Right lobe of liver (tissue), 6 donors: Measurements from ENCODE around the gene PRR35. TPM values are rescaled to one million over a fixed set of nuclear protein-coding genes. Genes with fewer than 3 reads are reported as not detected.

ENCODE experiments used
- ATAC-seq, 4 donors: fragments of 200-7000 bp; cut with Tn5 transposase; one replicate each; pipeline ENCODE4 v1.9.1; 2020; ENCODE audit warnings: mild to moderate bottlenecking in 4 of 4, moderate library complexity in 4 of 4
- DNase-seq, 3 donors: peaks; one replicate each; pipeline ENCODE4 v3.0.0-alpha.2; 2020
- H3K27ac ChIP-seq, 3 donors: fragments of 200-600 bp; one replicate each; pipeline ENCODE4 v1.8.0; 2022
- H3K27me3 ChIP-seq, 2 donors: fragments of 200-600 bp; one replicate each; pipeline ENCODE4 v1.8.0; 2022
- H3K36me3 ChIP-seq, 4 donors: fragments of 200-600 bp; sonication (generic) in 1 of 4; one replicate each; pipeline versions ENCODE4 v1.5.1 to v1.8.0; 2017 to 2022; ENCODE audit warnings: control low read depth in 1 of 4
- H3K4me1 ChIP-seq, 4 donors: fragments of 200-600 bp; sonication (generic) in 1 of 4; one replicate each; pipeline versions ENCODE4 v1.5.1 to v1.8.0; 2017 to 2022; ENCODE audit warnings: control low read depth in 1 of 4
- H3K4me3 ChIP-seq, 3 donors: fragments of 200-600 bp; one replicate each; pipeline ENCODE4 v1.8.0; 2022
- H3K9me3 ChIP-seq, 4 donors: fragments of 200-600 bp; sonication (generic) in 1 of 4; one replicate each; pipeline versions ENCODE4 v1.5.1 to v1.8.0; 2017 to 2022; ENCODE audit warnings: control low read depth in 1 of 4
- CTCF ChIP-seq, 4 donors: fragments of 200-600 bp in 3 of 4; fragments of 450-650 bp in 1 of 4; IDR thresholded peaks; one replicate each; pipeline versions ENCODE4 v1.5.1 to v1.8.0; 2016 to 2022; ENCODE audit warnings: antibody characterized with exemption in 4 of 4, mild to moderate bottlenecking in 2 of 4
- POLR2A ChIP-seq: fragments of 450-650 bp; IDR thresholded peaks from one replicate; pipeline ENCODE4 v1.6.1; 2017; ENCODE audit warnings: antibody characterized with exemption, mild to moderate bottlenecking
- WGBS: methylation state at CpG from one replicate; pipeline ENCODE4 v1.1.6; 2018; ENCODE audit warnings: low coverage, low lambda C conversion rate; ENCODE audit not compliant: insufficient coverage; ENCODE audit errors: missing lambda C conversion rate; 5-methylcytosine and 5-hydroxymethylcytosine counted together
- intact Hi-C, 2 donors: fragments of 100-400 bp; cut with DNase I; formaldehyde crosslinking; loops; one replicate each; pipeline versions ENCODE4 v1.11.2 to v1.14.1; 2022
- total RNA-seq, 6 experiments: library from RNA; depleted of rRNA in 2 of 6; stranded (reverse); fragments of >200 nt in 2 of 6; fragmentation: NEBNext Ultra II Directional in 3 of 6; extraction: Animal tissue kit (Norgen Biotek cat#: 25700) in 3 of 6; gene quantifications; one replicate each; pipeline versions ENCODE4 v1.1.0 to v1.2.4, GENCODE V29; 2016 to 2023
- donor health status: DM: no; HTN: yes; CAD: no.
- donor health status: DM: no; HTN: no; CAD: no.
- donor health status: DM: no; HTN: no; CAD: no.
- donor health status: DM: no; HTN: yes; CAD: no.
- donor health status: DM: no; HTN: yes; CAD: no.

PRR35 gene
- total RNA-seq, 6 experiments from 2014 or later: not detected

GRCh38 chr16:583815-584591, 23.8 kb downstream of the PRR35 start:
- Histone ChIP-seq H3K36me3 (no peaks in the 10 kb centered on the region), H3K27me3 (no peaks in the 10 kb centered on the region), H3K4me3 (no peak overlapping the region), H3K4me1 (peaks cover 0 to 46% (median 12%) of the 10 kb centered on the region in 4 donors), H3K27ac (peak overlapping the region in 1 of 3 donors; percentile 20), H3K9me3 (no peaks in the 10 kb centered on the region)
- WGBS: no CpG with 5 or more reads among the region's 38 CpGs
- intact Hi-C loops: loop anchor here in 1 of 2 donors (10.0 kb wide), 1 partner anchor 51 kb away; the partner anchor contains the start of genes METTL26 and WFIKKN1
- TF ChIP-seq POLR2A (no peak), CTCF (IDR thresholded peaks at IDR 0.05) (no peak)
- DNase-seq: no peak
- ATAC-seq: no peak

GRCh38 chr16:585351-585750, 25.2 kb downstream of the PRR35 start:
- no peak overlapping the region for H3K27ac ChIP-seq
- H3K36me3 ChIP-seq: no peaks in the 10 kb centered on the region
- TF ChIP-seq CTCF (IDR thresholded peaks at IDR 0.05): peak in 3 of 4 donors; percentile 22 to 24 (median 24)
- no peak for TF ChIP-seq POLR2A
- H3K4me3 ChIP-seq: no peak overlapping the region
- H3K4me1 ChIP-seq: peaks cover 0 to 46% (median 12%) of the 10 kb centered on the region in 4 donors
- intact Hi-C loops: loop anchor here in 1 of 2 donors (10.0 kb wide), 1 partner anchor 49 kb away; the partner anchor contains the start of genes METTL26 and WFIKKN1
- ATAC-seq (peak; percentile 0 to 13 (median 4)), DNase-seq (peak; percentile 69 to 82 (median 74))
- no peaks in the 10 kb centered on the region for H3K27me3 ChIP-seq
- H3K9me3 ChIP-seq: no peaks in the 10 kb centered on the region
- 9% methylated on average over 2 of the region's 10 CpGs for WGBS

DNA sequence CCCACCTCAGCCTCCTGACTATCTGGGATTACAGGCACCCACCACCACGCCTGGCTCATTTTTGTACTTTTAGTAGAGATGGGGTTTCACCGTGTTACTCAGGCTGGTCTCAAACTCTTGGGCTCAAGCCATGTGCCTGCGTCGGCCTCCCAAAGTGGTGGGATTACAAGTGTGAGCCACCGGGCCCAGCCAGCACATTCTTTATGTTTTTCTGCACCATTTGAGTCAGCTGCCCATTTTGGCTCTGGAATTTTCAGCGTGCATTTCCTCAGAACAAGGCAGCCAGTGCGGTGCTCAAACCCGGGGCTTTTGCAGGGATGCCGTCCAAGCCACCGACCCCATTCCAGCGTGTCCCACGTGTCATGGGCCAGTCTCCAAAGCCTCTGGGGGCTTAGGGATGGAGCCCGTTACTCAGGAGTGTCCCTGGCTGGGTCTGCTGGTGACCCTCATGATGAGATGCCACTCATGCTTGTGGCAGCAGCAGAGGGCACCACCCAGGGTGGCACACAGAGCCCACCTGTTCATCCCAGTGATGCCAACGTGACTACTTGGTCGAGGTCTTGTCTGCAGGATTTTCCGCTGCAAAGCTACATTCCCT, 26.0 kb downstream of the PRR35 start:
- intact Hi-C loops: loop anchor here in 1 of 2 donors (10.0 kb wide), 1 partner anchor 49 kb away; the partner anchor contains the start of genes METTL26 and WFIKKN1
- peaks cover 0 to 46% (median 12%) of the 10 kb centered on the region in 4 donors for H3K4me1 ChIP-seq
- no peaks in the 10 kb centered on the region for H3K36me3 ChIP-seq
- H3K4me3 ChIP-seq: no peak overlapping the region
- DNase-seq (no peak), ATAC-seq (no peak)
- TF ChIP-seq CTCF (IDR thresholded peaks at IDR 0.05) (no peak), POLR2A (no peak)
- WGBS: 35% methylated on average over 10 of the region's 16 CpGs
- H3K27me3 ChIP-seq: no peaks in the 10 kb centered on the region
- H3K9me3 ChIP-seq: no peaks in the 10 kb centered on the region
- H3K27ac ChIP-seq: no peak overlapping the region

DNA sequence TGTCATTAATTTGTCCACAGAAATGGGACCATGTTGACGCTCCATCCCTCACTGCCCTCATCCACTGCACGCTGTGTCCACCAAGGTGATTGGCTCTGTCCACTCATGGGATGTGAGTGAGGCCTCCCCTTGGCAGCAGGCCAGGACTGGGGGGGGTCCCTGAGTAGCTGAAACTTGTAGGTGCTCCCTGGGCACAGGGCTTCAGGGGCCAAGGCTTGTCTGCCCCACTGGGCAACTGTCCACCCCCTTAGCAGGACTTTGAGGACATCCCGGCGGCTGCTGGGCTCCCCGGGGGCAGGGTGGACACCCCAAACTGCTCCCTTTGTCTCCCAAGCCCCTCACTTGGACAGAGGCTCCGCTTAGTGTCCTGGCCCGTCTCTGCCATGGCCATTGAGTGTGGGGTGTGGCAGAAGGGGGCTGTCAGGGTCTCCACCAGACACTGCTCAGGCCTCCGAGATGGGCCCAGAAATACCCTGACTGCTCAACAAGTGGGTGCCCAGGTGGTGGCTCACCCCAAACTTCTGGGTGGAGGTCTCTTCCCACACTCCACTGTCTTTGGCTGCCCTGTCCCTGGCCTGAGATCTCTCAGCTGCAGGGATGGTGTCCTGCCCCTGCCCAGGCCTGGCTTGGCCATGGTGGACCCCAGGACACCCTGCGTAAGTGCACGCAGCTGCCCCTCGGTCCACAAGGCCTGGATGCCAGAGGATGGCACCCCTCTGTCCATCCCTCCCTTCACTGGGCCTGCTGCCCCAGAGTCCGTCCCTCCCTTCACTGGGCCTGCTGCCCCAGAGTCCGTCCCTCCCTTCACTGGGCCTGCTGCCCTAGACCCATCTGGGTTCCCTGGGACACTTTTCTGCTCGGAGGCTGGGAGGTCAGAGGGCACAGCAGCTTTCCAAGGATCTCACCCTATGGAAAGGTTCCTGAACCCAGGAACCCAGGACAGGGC, 26.7 kb downstream of the PRR35 start:
- Histone ChIP-seq H3K27me3 (no peaks in the 10 kb centered on the region), H3K36me3 (no peaks in the 10 kb centered on the region), H3K9me3 (no peaks in the 10 kb centered on the region), H3K27ac (peak overlapping the region in 1 of 3 donors; percentile 91), H3K4me3 (no peak overlapping the region), H3K4me1 (peaks cover 0 to 53% (median 16%) of the 10 kb centered on the region in 4 donors)
- 82% methylated on average over 3 of the region's 14 CpGs for WGBS
- DNase-seq: peak in 2 of 3 donors; percentile 92
- ATAC-seq: peak in 3 of 4 donors; percentile 4 to 46 (median 40)
- TF ChIP-seq POLR2A: no peak
- TF ChIP-seq CTCF (IDR thresholded peaks at IDR 0.05): no peak
- intact Hi-C loops: loop anchor here in 1 of 2 donors (10.0 kb wide), 1 partner anchor 48 kb away; the partner anchor contains the start of genes METTL26 and WFIKKN1
